Measurements from ENCODE around the gene GDF11.

DNA sequence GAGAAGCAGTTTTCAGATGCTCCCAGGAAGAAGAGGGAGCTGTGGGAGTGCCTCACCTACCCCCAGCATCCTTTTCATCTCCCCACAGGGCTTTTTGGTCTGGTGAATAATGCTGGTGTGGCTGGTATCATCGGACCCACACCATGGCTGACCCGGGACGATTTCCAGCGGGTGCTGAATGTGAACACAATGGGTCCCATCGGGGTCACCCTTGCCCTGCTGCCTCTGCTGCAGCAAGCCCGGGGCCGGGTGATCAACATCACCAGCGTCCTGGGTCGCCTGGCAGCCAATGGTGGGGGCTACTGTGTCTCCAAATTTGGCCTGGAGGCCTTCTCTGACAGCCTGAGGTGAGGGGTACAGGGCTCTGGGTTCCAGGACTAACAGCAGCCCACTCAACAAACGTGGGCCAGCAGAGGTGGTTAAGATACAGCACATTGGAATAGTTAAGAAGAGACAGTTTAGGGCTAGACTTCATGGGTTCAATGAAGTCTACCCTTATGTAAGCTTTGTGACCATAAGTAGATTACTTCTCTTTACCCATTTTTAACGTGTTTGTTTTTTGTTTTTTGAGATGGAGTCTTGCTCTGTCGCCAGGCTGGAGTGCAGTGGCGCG, 21.2 kb upstream of the GDF11 start:
- no peak for TF ChIP-seq ZNF274 (IDR thresholded peaks at IDR 0.05; ENCODE audit: low read depth, low read length)
- no peak for TF ChIP-seq YY1 (IDR thresholded peaks at IDR 0.05; ENCODE audit: insufficient read depth, insufficient read length)
- TF ChIP-seq SUZ12 (IDR thresholded peaks at IDR 0.05; ENCODE audit: extremely low read depth, insufficient read depth, insufficient read length), result no peak
